Measurements from ENCODE around the gene ZSWIM5. TPM values are rescaled to one million over a fixed set of nuclear protein-coding genes. Genes with fewer than 3 reads are reported as not detected.
"Not testable (repeated sequence)": the region's sequence is repeated elsewhere in the genome, so short reads cannot be mapped to it uniquely, and the experiment has no call there.

The ZSWIM5 gene
- total RNA-seq, 2 donors from 2014 or later, result 8.6 to 11.1 TPM

- intact Hi-C loops (cut with DNase I, micrococcal nuclease), result no loop called here
- peak in 1 of 2 donors; percentile 27 for DNase-seq
- no peak for ATAC-seq
Measured at GRCh38 chr1:45206808-45207623, 611 bp upstream of the ZSWIM5 start.

- intact Hi-C loops (cut with DNase I, micrococcal nuclease), result no loop called here
- ATAC-seq, result peak; percentile 30
- DNase-seq, result peak; percentile 51 to 60
Measured at GRCh38 chr1:45205011-45205909, 1.1 kb downstream of the ZSWIM5 start.

GRCh38 chr1:45200906-45201500 lies 5.4 kb downstream of the ZSWIM5 start:
- DNase-seq, result no peak
- ATAC-seq, result no peak
- intact Hi-C loops (cut with DNase I, micrococcal nuclease), result no loop called here

GRCh38 chr1:45200435-45200834 lies 6.0 kb downstream of the ZSWIM5 start:
- ATAC-seq, result no peak
- no peak for DNase-seq
- intact Hi-C loops (cut with DNase I, micrococcal nuclease), result no loop called here

GRCh38 chr1:45198185-45198584 lies 8.2 kb downstream of the ZSWIM5 start:
- DNase-seq (no peak), ATAC-seq (no peak)

GRCh38 chr1:45196863-45197262 lies 9.5 kb downstream of the ZSWIM5 start:
- ATAC-seq (no peak), DNase-seq (no peak)
- intact Hi-C loops (cut with DNase I, micrococcal nuclease), result no loop called here

More at GRCh38 chr1:45198185-45198584, 8.2 kb downstream of the ZSWIM5 start:
- intact Hi-C loops (cut with DNase I, micrococcal nuclease), result no loop called here

GRCh38 chr1:45191418-45191783 lies 15.0 kb downstream of the ZSWIM5 start:
- DNase-seq (no peak), ATAC-seq (no peak)
- intact Hi-C loops (cut with DNase I, micrococcal nuclease), result no loop called here

GRCh38 chr1:45187725-45188124 lies 18.7 kb downstream of the ZSWIM5 start:
- DNase-seq (no peak), ATAC-seq (no peak)
- intact Hi-C loops (cut with DNase I, micrococcal nuclease), result no loop called here

- DNase-seq; intact Hi-C loops (cut with DNase I, micrococcal nuclease); ATAC-seq: not testable (repeated sequence)
Measured at GRCh38 chr1:45179918-45180519, 26.4 kb downstream of the ZSWIM5 start.

GRCh38 chr1:45177452-45177851 lies 29.0 kb downstream of the ZSWIM5 start:
- intact Hi-C loops (cut with DNase I, micrococcal nuclease), result no loop called here
- DNase-seq (no peak), ATAC-seq (peak; percentile 67)

GRCh38 chr1:45172764-45173163 lies 33.6 kb downstream of the ZSWIM5 start:
- DNase-seq (no peak), ATAC-seq (no peak)
- intact Hi-C loops (cut with DNase I, micrococcal nuclease), result no loop called here

GRCh38 chr1:45172005-45172404 lies 34.4 kb downstream of the ZSWIM5 start:
- DNase-seq (no peak), ATAC-seq (peak; percentile 44)
- intact Hi-C loops (cut with DNase I, micrococcal nuclease), result no loop called here

GRCh38 chr1:45171575-45171974 lies 34.8 kb downstream of the ZSWIM5 start:
- intact Hi-C loops (cut with DNase I, micrococcal nuclease), result no loop called here
- DNase-seq (no peak), ATAC-seq (no peak)

GRCh38 chr1:45170151-45170742 lies 36.2 kb downstream of the ZSWIM5 start:
- intact Hi-C loops (cut with DNase I, micrococcal nuclease), result no loop called here
- DNase-seq (no peak), ATAC-seq (no peak)

- intact Hi-C loops (cut with DNase I, micrococcal nuclease); DNase-seq; ATAC-seq: not testable (repeated sequence)
Measured at GRCh38 chr1:45167947-45168346, 38.5 kb downstream of the ZSWIM5 start.

GRCh38 chr1:45164307-45164706 lies 42.1 kb downstream of the ZSWIM5 start:
- ATAC-seq; intact Hi-C loops (cut with DNase I, micrococcal nuclease); DNase-seq: not testable (repeated sequence)

- intact Hi-C loops (cut with DNase I, micrococcal nuclease); ATAC-seq; DNase-seq: not testable (repeated sequence)
Measured at GRCh38 chr1:45163111-45163510, 43.3 kb downstream of the ZSWIM5 start.
